Vagina (tissue), 2 donors: ENCODE data around the gene NES. TPM values are rescaled to one million over a fixed set of nuclear protein-coding genes. Genes with fewer than 3 reads are reported as not detected.

Source experiments
- DNase-seq, 2 donors: peaks; one replicate each; pipeline ENCODE4 v3.0.0-alpha.2; 2017; ENCODE audit errors: extremely low spot score in 2 of 2
- H3K27ac ChIP-seq: fragments of 200-600 bp; sonication (generic); one replicate; pipeline ENCODE4 v1.5.1; 2019
- H3K27me3 ChIP-seq: fragments of 200-600 bp; sonication (generic); one replicate; pipeline ENCODE4 v1.5.1; 2019
- H3K36me3 ChIP-seq, 2 donors: fragments of 200-600 bp; sonication (generic); one replicate each; pipeline ENCODE4 v1.5.1; 2017 to 2019
- H3K4me1 ChIP-seq: fragments of 200-600 bp; sonication (generic); one replicate; pipeline ENCODE4 v1.5.1; 2019
- H3K4me3 ChIP-seq, 2 donors: fragments of 200-600 bp; sonication (generic); 1 replicate in 1 of 2; 2 replicates in 1 of 2; pipeline ENCODE4 v1.5.1; 2016 to 2019
- H3K9me3 ChIP-seq: fragments of 200-600 bp; sonication (generic); one replicate; pipeline ENCODE4 v1.5.1; 2019
- CTCF ChIP-seq, 3 experiments: fragments of 450-650 bp in 2 of 3; fragments of 200-600 bp in 1 of 3; sonication (generic) in 1 of 3; IDR thresholded peaks; one replicate each; pipeline ENCODE4 v1.5.1; 2017 to 2019; ENCODE audit warnings: antibody characterized with exemption in 3 of 3, mild to moderate bottlenecking in 2 of 3, moderate library complexity in 2 of 3
- POLR2A ChIP-seq, 2 donors: fragments of 450-650 bp; IDR thresholded peaks; one replicate each; pipeline ENCODE4 v1.6.1; 2017; ENCODE audit warnings: antibody characterized with exemption in 2 of 2, mild to moderate bottlenecking in 2 of 2, moderate library complexity in 2 of 2
- POLR2AphosphoS5 ChIP-seq, 2 donors: sonication (generic); formaldehyde crosslinking; IDR thresholded peaks; one replicate each; pipeline ENCODE4 v1.9.0; 2017; ENCODE audit warnings: antibody characterized with exemption in 2 of 2, mild to moderate bottlenecking in 2 of 2, low read depth in 1 of 2; ENCODE audit not compliant: insufficient read depth in 1 of 2
- intact Hi-C: fragments of 100-400 bp; cut with DNase I; formaldehyde crosslinking; loops from one replicate; pipeline ENCODE4 v1.15.1; 2023
- total RNA-seq: library from RNA; depleted of rRNA; stranded (reverse); fragments of >200 nt; gene quantifications from one replicate; pipeline ENCODE4 v1.2.3, GENCODE V29; 2016

The NES gene
- total RNA-seq, 1 donor from 2014 or later: 16.0 TPM

GRCh38 chr1:156689035-156689952 lies 12.1 kb upstream of the NES start:
- intact Hi-C loops: loop anchor here (1.0 kb wide), 1 partner anchor 37 kb away; no protein-coding TSS in a partner anchor

GRCh38 chr1:156684227-156684782 lies 7.1 kb upstream of the NES start:
- Histone ChIP-seq H3K4me1 (peaks cover 3% of the 10 kb centered on the region), H3K4me3 (no peak overlapping the region), H3K36me3 (no peaks in the 10 kb centered on the region), H3K27ac (no peak overlapping the region), H3K27me3 (no peaks in the 10 kb centered on the region), H3K9me3 (no peaks in the 10 kb centered on the region)
- TF ChIP-seq POLR2AphosphoS5 (IDR thresholded peaks at IDR 0.05; ENCODE audit: insufficient read depth in 1 of 2, low read depth in 1 of 2) (no peak), CTCF (IDR thresholded peaks at IDR 0.05) (no peak), POLR2A (IDR thresholded peaks at IDR 0.05) (no peak)
- intact Hi-C loops: no loop called here
- no peak for DNase-seq

More at GRCh38 chr1:156689035-156689952, 12.1 kb upstream of the NES start:
- DNase-seq: no peak
- Histone ChIP-seq H3K27ac (peak overlapping the region; percentile 60), H3K4me3 (peak overlapping the region; percentile 15), H3K9me3 (no peaks in the 10 kb centered on the region), H3K36me3 (no peaks in the 10 kb centered on the region), H3K27me3 (no peaks in the 10 kb centered on the region), H3K4me1 (peaks cover 51% of the 10 kb centered on the region)
- peak in 1 of 2 donors; percentile 56 for TF ChIP-seq POLR2AphosphoS5 (IDR thresholded peaks at IDR 0.05; ENCODE audit: insufficient read depth in 1 of 2, low read depth in 1 of 2)
- peak; percentile 73 to 94 (median 87) for TF ChIP-seq CTCF (IDR thresholded peaks at IDR 0.05)
- TF ChIP-seq POLR2A (IDR thresholded peaks at IDR 0.05): no peak

- Histone ChIP-seq H3K27ac (no peak overlapping the region), H3K9me3 (no peaks in the 10 kb centered on the region), H3K4me1 (peaks cover 6% of the 10 kb centered on the region), H3K36me3 (no peaks in the 10 kb centered on the region), H3K4me3 (no peak overlapping the region), H3K27me3 (no peaks in the 10 kb centered on the region)
- DNase-seq: no peak
- intact Hi-C loops: no loop called here
- TF ChIP-seq CTCF (IDR thresholded peaks at IDR 0.05): no peak
- TF ChIP-seq POLR2A (IDR thresholded peaks at IDR 0.05): no peak
- TF ChIP-seq POLR2AphosphoS5 (IDR thresholded peaks at IDR 0.05; ENCODE audit: insufficient read depth in 1 of 2, low read depth in 1 of 2): no peak
Measured at GRCh38 chr1:156682166-156682890, 5.1 kb upstream of the NES start.

GRCh38 chr1:156681196-156681960 lies 4.2 kb upstream of the NES start:
- intact Hi-C loops: no loop called here
- no peak for TF ChIP-seq POLR2A (IDR thresholded peaks at IDR 0.05)
- TF ChIP-seq POLR2AphosphoS5 (IDR thresholded peaks at IDR 0.05; ENCODE audit: insufficient read depth in 1 of 2, low read depth in 1 of 2): no peak
- Histone ChIP-seq H3K27me3 (no peaks in the 10 kb centered on the region), H3K9me3 (no peaks in the 10 kb centered on the region), H3K4me3 (no peak overlapping the region), H3K4me1 (peaks cover 14% of the 10 kb centered on the region), H3K36me3 (no peaks in the 10 kb centered on the region), H3K27ac (no peak overlapping the region)
- DNase-seq: no peak

GRCh38 chr1:156680056-156680455 lies 2.8 kb upstream of the NES start:
- DNase-seq: no peak
- peaks cover 27% of the 10 kb centered on the region for H3K4me1 ChIP-seq
- no peak overlapping the region for H3K27ac ChIP-seq
- intact Hi-C loops: no loop called here
- H3K9me3 ChIP-seq: no peaks in the 10 kb centered on the region
- no peaks in the 10 kb centered on the region for H3K27me3 ChIP-seq
- H3K4me3 ChIP-seq: no peak overlapping the region
- TF ChIP-seq POLR2A (IDR thresholded peaks at IDR 0.05): no peak
- no peak for TF ChIP-seq CTCF (IDR thresholded peaks at IDR 0.05)
- no peak for TF ChIP-seq POLR2AphosphoS5 (IDR thresholded peaks at IDR 0.05; ENCODE audit: insufficient read depth in 1 of 2, low read depth in 1 of 2)
- H3K36me3 ChIP-seq: no peaks in the 10 kb centered on the region
